Measurements from ENCODE around the gene SNRNP200.

Gene SNRNP200

DNA sequence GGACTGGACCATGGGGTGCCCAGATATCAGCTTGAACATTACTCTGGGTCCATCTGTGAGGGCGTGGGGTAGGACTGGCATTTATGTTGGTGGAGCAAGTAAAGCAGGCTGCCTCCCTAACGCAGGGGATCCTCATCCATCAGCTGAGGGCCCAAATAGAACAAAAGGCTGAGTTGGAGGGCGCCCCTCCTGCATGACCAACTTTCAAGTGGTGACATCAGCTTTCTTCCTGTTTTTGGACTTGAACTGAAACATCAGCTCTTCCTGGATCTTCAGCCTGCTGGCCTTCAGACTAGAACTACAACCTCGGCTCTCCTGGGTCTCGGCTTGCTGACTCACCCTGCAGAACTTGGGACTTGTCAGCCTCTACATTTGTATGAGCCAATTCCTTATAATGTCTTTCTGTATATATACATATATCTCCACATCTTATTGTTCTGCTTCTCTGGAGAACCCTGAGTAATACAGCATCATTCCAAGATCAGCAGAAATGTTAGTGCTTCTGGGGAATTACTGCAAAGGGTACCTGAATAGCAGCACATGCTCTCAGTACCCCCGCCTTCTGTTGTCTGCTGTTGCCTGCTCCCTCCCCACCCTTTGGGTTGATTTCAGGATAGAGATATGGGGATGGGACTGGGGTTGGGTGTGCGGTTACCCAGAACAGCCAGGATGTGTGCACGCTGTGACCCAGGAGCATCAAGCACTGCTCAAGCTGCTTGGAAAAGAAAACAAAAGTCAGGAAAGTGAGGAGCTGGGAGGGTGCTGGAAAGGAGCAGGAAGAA, 59.5 kb downstream of the SNRNP200 start:
- no peak for DNase-seq (ENCODE audit: low read depth)
- TF ChIP-seq, protein P1, sequence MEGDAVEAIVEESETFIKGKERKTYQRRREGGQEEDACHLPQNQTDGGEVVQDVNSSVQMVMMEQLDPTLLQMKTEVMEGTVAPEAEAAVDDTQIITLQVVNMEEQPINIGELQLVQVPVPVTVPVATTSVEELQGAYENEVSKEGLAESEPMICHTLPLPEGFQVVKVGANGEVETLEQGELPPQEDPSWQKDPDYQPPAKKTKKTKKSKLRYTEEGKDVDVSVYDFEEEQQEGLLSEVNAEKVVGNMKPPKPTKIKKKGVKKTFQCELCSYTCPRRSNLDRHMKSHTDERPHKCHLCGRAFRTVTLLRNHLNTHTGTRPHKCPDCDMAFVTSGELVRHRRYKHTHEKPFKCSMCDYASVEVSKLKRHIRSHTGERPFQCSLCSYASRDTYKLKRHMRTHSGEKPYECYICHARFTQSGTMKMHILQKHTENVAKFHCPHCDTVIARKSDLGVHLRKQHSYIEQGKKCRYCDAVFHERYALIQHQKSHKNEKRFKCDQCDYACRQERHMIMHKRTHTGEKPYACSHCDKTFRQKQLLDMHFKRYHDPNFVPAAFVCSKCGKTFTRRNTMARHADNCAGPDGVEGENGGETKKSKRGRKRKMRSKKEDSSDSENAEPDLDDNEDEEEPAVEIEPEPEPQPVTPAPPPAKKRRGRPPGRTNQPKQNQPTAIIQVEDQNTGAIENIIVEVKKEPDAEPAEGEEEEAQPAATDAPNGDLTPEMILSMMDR (IDR thresholded peaks at IDR 0.05; ENCODE audit: low read depth, low read length, missing control alignments) = no peak
- H3K4me3 ChIP-seq (ENCODE audit: low read depth, low read length) = no peak overlapping the region
- in situ Hi-C loops (cut with HindIII; ENCODE audit: low sequenced_read_pairs) = no loop called here

DNA sequence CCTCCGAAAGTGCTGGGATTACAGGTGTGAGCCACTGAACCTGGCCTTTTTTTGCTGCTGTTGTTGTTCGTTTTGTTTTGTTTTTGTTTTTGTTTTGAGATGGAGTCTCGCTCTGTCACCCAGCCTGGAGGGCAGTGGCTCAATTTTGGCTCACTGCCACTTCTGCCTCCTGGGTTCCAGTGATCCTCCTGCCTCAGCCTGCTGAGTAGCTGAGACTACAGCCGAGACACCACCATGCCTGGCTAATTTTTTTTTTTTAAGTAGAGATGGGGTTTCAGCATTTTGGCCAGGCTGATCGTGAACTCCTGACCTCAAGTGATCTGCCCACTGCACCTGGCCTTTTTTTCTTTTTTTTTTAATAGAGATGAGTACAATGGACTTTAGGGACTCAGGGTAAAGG, 61.5 kb downstream of the SNRNP200 start:
- H3K4me3 ChIP-seq (ENCODE audit: low read depth, low read length) = no peak overlapping the region
- in situ Hi-C loops (cut with HindIII; ENCODE audit: low sequenced_read_pairs) = no loop called here
- no peak for DNase-seq (ENCODE audit: low read depth)
- TF ChIP-seq, protein P1 (IDR thresholded peaks at IDR 0.05; ENCODE audit: low read depth, low read length, missing control alignments) = no peak

DNA sequence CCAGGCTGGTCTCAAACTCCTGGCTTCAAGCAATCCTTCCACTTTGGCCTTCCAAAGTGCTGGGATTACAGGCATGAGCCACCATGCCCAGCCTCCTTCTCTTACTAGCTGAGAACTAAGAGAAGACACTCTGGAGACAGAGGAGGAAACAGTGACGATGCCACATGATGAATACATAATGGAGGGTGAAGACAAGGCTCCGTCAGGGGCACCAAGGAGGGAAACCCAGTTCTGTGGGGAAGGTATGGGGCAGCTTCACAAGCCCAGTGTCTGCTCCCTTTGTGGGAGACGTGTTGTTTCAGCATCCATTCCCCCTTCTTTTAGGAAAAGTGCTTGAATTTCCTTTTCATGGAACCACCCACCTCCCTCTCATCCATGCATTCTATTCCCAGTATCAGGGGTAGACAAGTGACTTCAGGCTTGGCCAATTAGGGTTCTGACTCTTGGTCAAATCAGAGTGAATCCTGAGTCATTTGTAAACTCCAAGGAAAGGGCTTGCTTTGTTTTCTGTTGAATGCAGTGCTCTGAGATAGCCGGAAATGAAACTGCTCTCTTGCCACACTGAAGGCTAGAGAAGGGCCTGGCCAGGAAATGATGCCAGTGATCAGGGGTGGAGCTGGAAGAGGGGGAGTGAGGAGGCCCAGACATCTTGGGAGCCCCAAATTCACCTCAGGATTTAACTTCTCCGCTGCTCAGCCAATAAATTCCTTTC, 63.3 kb downstream of the SNRNP200 start:
- DNase-seq (ENCODE audit: low read depth) = no peak
- TF ChIP-seq, protein P1 (IDR thresholded peaks at IDR 0.05; ENCODE audit: low read depth, low read length, missing control alignments) = no peak
- in situ Hi-C loops (cut with HindIII; ENCODE audit: low sequenced_read_pairs) = no loop called here
- H3K4me3 ChIP-seq (ENCODE audit: low read depth, low read length) = no peak overlapping the region

DNA sequence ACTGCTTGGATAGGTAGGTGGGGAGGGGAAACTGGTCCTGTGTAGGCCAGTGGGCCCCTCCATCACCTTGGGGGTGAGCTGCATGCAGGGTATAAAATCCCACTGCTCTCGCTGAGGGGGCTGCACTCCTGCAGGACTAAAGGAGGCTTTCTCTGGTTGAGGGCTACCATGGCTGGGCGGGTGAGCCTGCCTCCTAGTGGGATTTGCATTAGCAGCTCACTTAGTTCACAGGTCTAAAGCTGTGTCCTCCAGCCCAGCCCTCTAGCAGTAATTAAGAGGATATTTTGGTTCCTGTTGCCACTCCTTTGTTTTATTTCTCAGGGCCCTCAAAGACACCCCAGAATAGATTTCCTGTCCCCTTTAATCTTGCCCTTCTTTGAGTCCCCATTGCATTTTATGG, 64.1 kb downstream of the SNRNP200 start:
- no peak for DNase-seq (ENCODE audit: low read depth)
- in situ Hi-C loops (cut with HindIII; ENCODE audit: low sequenced_read_pairs) = no loop called here
- TF ChIP-seq, protein P1 (IDR thresholded peaks at IDR 0.05; ENCODE audit: low read depth, low read length, missing control alignments) = no peak
- H3K4me3 ChIP-seq (ENCODE audit: low read depth, low read length) = no peak overlapping the region

DNA sequence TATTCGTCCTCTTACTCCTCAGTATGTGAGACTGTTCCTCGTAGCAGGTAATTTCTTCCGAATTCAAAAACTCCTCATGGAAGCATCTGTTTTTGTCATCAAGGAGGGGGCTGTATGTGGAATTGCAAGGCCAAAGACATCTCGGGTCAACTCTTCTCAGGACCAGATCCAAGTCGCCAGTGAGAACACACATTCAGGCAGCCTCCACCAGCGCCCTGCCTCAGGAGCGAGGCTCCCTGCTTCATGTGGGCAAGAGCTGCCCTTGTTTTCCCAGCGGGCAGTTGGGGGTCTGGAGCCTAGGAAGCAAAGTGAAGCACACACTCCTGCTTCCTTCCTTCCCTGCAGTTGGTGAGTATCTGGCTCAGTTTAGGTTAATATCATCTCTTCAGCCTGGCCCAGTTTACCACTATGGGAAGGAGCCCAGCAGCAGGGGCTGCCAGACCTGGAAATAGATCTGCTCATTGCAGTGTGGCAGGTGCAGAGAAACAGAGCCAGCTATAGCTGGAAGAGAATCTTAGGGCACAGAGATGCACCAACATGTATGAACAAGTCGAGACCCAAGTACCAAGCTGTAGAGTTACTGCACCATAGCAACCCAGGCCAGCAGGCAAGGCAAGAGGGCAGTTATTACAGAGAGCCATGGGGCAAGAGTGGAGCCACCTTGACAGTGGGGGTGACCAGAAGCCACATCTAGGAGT, 64.9 kb downstream of the SNRNP200 start:
- no peak overlapping the region for H3K4me3 ChIP-seq (ENCODE audit: low read depth, low read length)
- in situ Hi-C loops (cut with HindIII; ENCODE audit: low sequenced_read_pairs) = no loop called here
- TF ChIP-seq, protein P1 (IDR thresholded peaks at IDR 0.05; ENCODE audit: low read depth, low read length, missing control alignments) = no peak
- DNase-seq (ENCODE audit: low read depth) = no peak

DNA sequence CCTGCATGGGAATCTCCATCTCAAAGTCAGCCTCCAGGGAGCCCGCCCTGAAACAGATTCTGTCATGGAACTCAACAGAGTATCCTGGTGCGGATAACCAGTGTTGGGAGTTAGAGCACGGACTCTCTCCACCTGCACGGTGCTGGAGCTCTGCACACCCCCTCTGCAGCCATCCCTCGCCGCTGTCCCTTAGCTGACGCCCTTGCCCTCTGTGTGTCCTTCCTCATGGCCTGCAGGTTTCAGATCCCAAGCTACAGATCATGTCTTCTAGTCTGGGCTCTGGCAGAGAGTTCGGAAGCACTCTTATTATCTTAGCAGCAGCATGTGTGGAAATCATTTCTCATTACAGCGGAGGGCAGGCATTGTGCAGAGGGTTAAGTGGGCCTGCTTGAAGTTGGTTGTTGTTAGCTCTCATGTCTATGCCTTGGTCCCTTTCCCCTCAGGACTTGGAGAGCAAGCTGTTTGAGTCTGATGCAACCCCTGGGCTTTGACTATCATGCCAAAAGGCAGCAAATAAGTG, 65.5 kb downstream of the SNRNP200 start:
- no peak for DNase-seq (ENCODE audit: low read depth)
- TF ChIP-seq, protein P1 (IDR thresholded peaks at IDR 0.05; ENCODE audit: low read depth, low read length, missing control alignments) = no peak
- in situ Hi-C loops (cut with HindIII; ENCODE audit: low sequenced_read_pairs) = no loop called here
- H3K4me3 ChIP-seq (ENCODE audit: low read depth, low read length) = no peak overlapping the region

All from astrocyte of the cerebellum (primary cell).